GM21786 (cell line): ENCODE data around the gene ACOT7.
A peak's percentile ranks its signal among the peaks of the same experiment; 100 is the strongest.
"Not testable (repeated sequence)": the region's sequence is repeated elsewhere in the genome, so short reads cannot be mapped to it uniquely, and the experiment has no call there.

Experiments used
- ATAC-seq: cut with Tn5 transposase; IDR thresholded peaks from one replicate; pipeline ENCODE4 v1.9.1; 2021; ENCODE audit not compliant: unreplicated experiment

ACOT7 gene

GRCh38 chr1:6363085-6363884, 30.3 kb downstream of the ACOT7 start:
- not testable (repeated sequence) for ATAC-seq

- ATAC-seq = no peak
Observed at GRCh38 chr1:6361124-6361775, 32.3 kb downstream of the ACOT7 start.

GRCh38 chr1:6360517-6361070, 33.0 kb downstream of the ACOT7 start:
- no peak for ATAC-seq

GRCh38 chr1:6360117-6360496, 33.5 kb downstream of the ACOT7 start:
- ATAC-seq = peak; percentile 19

GRCh38 chr1:6359216-6360116, 34.1 kb downstream of the ACOT7 start:
- peak; percentile 89 for ATAC-seq

- ATAC-seq = no peak
Observed at GRCh38 chr1:6358757-6359201, 34.8 kb downstream of the ACOT7 start.

- no peak for ATAC-seq
Observed at GRCh38 chr1:6358144-6358624, 35.4 kb downstream of the ACOT7 start.

- no peak for ATAC-seq
Observed at GRCh38 chr1:6357243-6357936, 36.2 kb downstream of the ACOT7 start.

- ATAC-seq = no peak
Observed at GRCh38 chr1:6355621-6356020, 37.9 kb downstream of the ACOT7 start.

- ATAC-seq = no peak
Observed at GRCh38 chr1:6354659-6355317, 38.8 kb downstream of the ACOT7 start.

GRCh38 chr1:6353955-6354658, 39.5 kb downstream of the ACOT7 start:
- ATAC-seq = no peak

- no peak for ATAC-seq
Observed at GRCh38 chr1:6353619-6353954, 40.0 kb downstream of the ACOT7 start.

GRCh38 chr1:6352138-6352563, 41.4 kb downstream of the ACOT7 start:
- no peak for ATAC-seq

- no peak for ATAC-seq
Observed at GRCh38 chr1:6351480-6352137, 42.0 kb downstream of the ACOT7 start.

- ATAC-seq = no peak
Observed at GRCh38 chr1:6350416-6351088, 43.0 kb downstream of the ACOT7 start.

- ATAC-seq = no peak
Observed at GRCh38 chr1:6349254-6349943, 44.2 kb downstream of the ACOT7 start.

GRCh38 chr1:6348511-6349191, 44.9 kb downstream of the ACOT7 start:
- ATAC-seq = no peak
